Fibroblast of skin of right quadriceps (primary cell): ENCODE results near the gene HOXA11.

ENCODE experiments used
- DNase-seq: peaks from one replicate; pipeline ENCODE4 v3.0.0-alpha.2; 2013

HOXA11 gene

GRCh38 chr7:27192546-27193334 lies 7.7 kb upstream of the HOXA11 start:
- no peak for DNase-seq

- no peak for DNase-seq
Observed at GRCh38 chr7:27191833-27192545, 7.0 kb upstream of the HOXA11 start.

GRCh38 chr7:27191161-27191731 lies 6.2 kb upstream of the HOXA11 start:
- DNase-seq, result no peak

- DNase-seq, result no peak
Observed at GRCh38 chr7:27189997-27190748, 5.1 kb upstream of the HOXA11 start.

- no peak for DNase-seq
Observed at GRCh38 chr7:27189295-27189996, 4.4 kb upstream of the HOXA11 start.

- peak; percentile 28 for DNase-seq
Observed at GRCh38 chr7:27188386-27189294, 3.6 kb upstream of the HOXA11 start.

- DNase-seq, result no peak
Observed at GRCh38 chr7:27187475-27188385, 2.7 kb upstream of the HOXA11 start.

GRCh38 chr7:27186668-27187474 lies 1.8 kb upstream of the HOXA11 start:
- no peak for DNase-seq

- no peak for DNase-seq
Observed at GRCh38 chr7:27185854-27186667, 1.0 kb upstream of the HOXA11 start.

DNA sequence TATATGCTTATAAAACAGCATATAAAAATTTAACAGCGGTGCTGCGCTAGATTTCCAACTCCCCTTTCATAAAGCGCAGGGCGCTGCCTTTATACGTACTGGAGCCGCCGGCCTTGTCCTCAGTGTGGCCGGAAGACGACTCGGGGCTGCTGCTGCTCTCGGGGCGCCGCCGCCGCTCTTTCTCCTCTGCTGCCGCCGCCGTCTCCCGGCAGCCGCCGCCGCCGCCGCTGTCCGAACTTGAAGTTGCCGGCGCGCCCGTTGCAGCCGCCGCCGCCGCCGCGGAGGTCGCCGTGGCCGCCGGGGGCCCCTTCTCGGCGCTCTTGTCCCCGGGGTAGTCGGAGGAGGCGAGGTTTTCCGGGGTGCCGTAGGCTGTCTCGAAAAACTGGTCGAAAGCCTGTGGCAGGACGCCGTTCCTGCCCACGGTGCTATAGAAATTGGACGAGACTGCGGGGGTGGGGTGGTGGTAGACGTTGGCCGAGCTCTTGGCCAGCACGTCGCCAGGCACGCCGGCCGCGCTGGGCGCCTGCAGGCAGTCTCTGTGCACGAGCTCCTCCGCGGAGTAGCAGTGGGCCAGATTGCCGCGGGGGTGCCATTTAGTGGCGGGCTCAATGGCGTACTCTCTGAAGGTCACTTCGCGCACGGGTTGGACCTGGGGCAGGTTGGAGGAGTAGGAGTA lies 557 bp downstream of the HOXA11 start:
- peak; percentile 40 for DNase-seq

GRCh38 chr7:27183682-27184336 lies 1.2 kb downstream of the HOXA11 start:
- DNase-seq, result peak; percentile 39

DNA sequence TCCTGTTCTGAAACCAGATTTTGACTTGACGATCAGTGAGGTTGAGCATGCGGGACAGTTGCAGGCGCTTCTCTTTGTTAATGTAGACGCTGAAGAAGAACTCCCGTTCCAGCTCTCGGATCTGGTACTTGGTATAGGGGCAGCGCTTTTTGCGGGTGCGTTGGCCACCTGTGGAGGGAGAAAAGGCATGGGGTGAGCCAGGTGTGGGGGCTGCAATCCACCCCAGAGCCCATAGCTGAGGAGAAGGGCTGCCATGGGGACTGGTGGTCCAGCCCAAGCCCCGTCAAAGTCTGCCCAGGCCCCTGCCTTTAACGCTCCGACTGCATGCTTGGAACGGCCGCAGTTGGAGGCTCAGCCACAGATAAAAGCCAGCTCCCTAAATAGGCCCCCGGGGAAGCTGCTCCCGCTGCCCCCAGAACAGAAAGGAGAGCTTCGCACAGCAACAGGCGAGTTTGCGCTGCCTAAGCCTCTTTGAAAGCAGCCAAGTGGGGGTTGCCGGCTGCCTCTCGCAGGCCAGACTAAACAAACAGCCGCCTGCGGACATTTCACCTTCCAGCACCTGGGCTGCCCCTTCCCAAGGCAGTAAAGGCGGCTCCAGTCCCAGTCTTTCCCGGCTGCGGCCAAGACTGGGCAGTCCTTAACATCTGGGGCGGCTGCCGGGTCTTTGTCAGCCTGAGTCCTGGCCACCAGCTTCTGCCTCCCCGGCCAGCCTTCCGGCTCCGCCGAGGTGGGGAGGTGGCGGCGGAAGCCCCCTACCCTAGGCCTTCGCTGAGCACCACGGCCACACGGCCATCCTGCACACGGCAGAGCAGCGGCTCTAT lies 2.0 kb downstream of the HOXA11 start:
- DNase-seq, result peak; percentile 27

- DNase-seq, result peak; percentile 60
Observed at GRCh38 chr7:27182285-27182841, 2.7 kb downstream of the HOXA11 start.

- no peak for DNase-seq
Observed at GRCh38 chr7:27181795-27182275, 3.2 kb downstream of the HOXA11 start.

DNA sequence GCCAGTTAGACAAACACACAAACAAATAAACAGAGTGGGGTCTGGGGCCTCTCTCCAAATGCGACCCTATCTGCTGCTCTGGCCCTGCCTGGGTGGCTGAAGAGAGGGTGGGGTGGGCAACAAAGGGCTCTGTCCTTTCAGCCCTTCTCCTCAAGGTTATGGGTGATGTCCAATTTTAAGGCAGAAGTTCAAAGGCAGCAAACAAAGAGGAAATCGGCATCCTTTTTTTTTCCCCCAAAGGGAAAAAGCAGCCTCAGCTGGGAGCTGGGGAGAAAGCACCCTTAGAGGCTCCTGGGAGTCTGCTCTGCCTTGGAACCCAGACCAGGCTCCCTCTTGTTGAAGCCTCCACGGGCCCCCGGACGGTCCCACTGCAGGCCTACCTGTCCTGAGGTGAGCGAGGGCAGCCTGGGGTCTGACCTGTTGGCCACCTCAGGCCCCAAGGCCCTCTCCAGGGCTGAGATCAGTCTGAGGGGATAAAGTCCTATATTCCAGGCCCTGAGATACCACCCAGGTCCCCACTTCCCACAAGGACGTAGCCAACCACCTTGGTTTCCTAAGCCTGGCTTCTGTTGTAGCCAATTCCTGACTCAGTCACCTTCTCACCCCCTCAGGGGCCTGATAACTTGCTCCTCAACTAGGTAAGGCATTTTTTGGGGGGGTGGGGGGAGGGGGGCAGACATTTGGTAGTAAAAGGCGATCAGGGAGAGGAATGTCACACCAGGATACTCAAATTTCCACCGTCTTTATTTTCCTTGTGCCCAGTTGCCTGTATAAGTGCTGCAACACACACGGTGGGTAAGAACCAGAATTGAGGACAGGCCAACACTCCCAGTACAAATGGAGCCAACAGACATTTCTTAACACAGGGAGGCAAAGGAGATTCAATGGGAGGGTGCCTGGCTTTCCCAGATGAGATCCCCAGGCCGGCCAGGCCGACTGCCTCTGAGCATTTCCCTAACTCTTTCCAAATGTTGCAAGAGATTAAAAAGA lies 4.3 kb downstream of the HOXA11 start:
- peak; percentile 30 for DNase-seq
